ENCODE results near the gene GINS1. TPM values are rescaled to one million over a fixed set of nuclear protein-coding genes. Genes with fewer than 3 reads are reported as not detected.

GINS1 gene
- total RNA-seq (10 to 100 TPM in 1 of 2 donors, under 1 TPM in 1; 0.25 to 11.4 TPM), polyA plus RNA-seq (under 1 TPM; 0.17 to 0.70 TPM)

- no peaks in the 10 kb centered on the region for H3K36me3 ChIP-seq (ENCODE audit: control insufficient read depth in 4 of 4, insufficient read depth in 3 of 4, low read depth in 1 of 4, low read length in 3 of 4)
- H3K27me3 ChIP-seq (ENCODE audit: control insufficient read depth in 4 of 4, insufficient read depth in 4 of 4, low read length in 3 of 4): no peaks in the 10 kb centered on the region
- H3K4me3 ChIP-seq (ENCODE audit: low read depth in 1 of 3, low read length in 3 of 3): peak within 1 kb of the TSS; percentile 52 to 80 (median 59)
- TF ChIP-seq GABPA (IDR thresholded peaks at IDR 0.05 in 1 of 2, conservative IDR thresholded peaks at IDR 0.05 in 1 of 2) (peak in 1 of 2 donors; percentile 29), EGR1 (IDR thresholded peaks at IDR 0.05; ENCODE audit: low read depth in 2 of 2) (peak in 1 of 2 donors; percentile 13), RAD21 (IDR thresholded peaks at IDR 0.05) (peak; percentile 28 to 47), SP1 (IDR thresholded peaks at IDR 0.05) (peak; percentile 58), ATF3 (IDR thresholded peaks at IDR 0.05) (peak; percentile 35), CTCF (IDR thresholded peaks at IDR 0.05; ENCODE audit: low read depth, low read length, missing input control) (no peak), NR2F2 (IDR thresholded peaks at IDR 0.05) (no peak), HNF4A (conservative IDR thresholded peaks at IDR 0.05) (peak in 1 of 2 donors; percentile 7), RXRA (IDR thresholded peaks at IDR 0.05) (peak; percentile 33), YY1 (IDR thresholded peaks at IDR 0.05) (peak; percentile 80), REST (IDR thresholded peaks at IDR 0.05) (no peak), FOXA1 (IDR thresholded peaks at IDR 0.05) (no peak), HNF4G (IDR thresholded peaks at IDR 0.05) (no peak), TAF1 (conservative IDR thresholded peaks at IDR 0.05) (peak; percentile 56), ZBTB33 (IDR thresholded peaks at IDR 0.05) (peak; percentile 82), MAX (IDR thresholded peaks at IDR 0.05) (peak; percentile 81), JUND (IDR thresholded peaks at IDR 0.05) (no peak), FOXA2 (IDR thresholded peaks at IDR 0.05) (no peak)
- peak within 1 kb of the TSS in 1 of 2 donors; percentile 4 for H3K9ac ChIP-seq (ENCODE audit: low read depth in 1 of 2, low read length in 2 of 2)
- H3K27ac ChIP-seq (ENCODE audit: low read depth in 1 of 2, low read length in 2 of 2): no peak within 1 kb of the TSS
- H3K9me3 ChIP-seq (ENCODE audit: control insufficient read depth in 4 of 4, low read length in 3 of 4): peaks cover 3 to 7% (median 3%) of the 10 kb centered on the region in 4 donors
- WGBS: 2% methylated on average over 56 of the region's 56 CpGs
- H3K4me1 ChIP-seq (ENCODE audit: control insufficient read depth in 4 of 4, insufficient read depth in 4 of 4, low read length in 3 of 4): peaks cover 1 to 10% (median 9%) of the 10 kb centered on the region in 4 donors
- peak; percentile 84 for DNase-seq (ENCODE audit: low spot score)
Observed at GRCh38 chr20:25407311-25408169, at the start of gene GINS1. GINS1 (plus strand) TSS chr20:25407673; CDS start chr20:25407821, 148 bp downstream.
